Caco-2 (cell line): ENCODE results near the gene TWIST2. TPM values are rescaled to one million over a fixed set of nuclear protein-coding genes. Genes with fewer than 3 reads are reported as not detected.

Experiments used
- BruUV-seq: library from RNA; stranded (reverse); fragments of 400-500 nt; replicated peaks from 2 replicates; lab custom pipeline; 2021; lab: Mats Ljungman, UMichigan
- CTCF ChIA-PET: fragments of 300-600 bp; sonication (Branson Sonifier 250); formaldehyde crosslinking; loops from one replicate; lab custom pipeline; 2022; ENCODE audit warnings: antibody characterized with exemption; lab: Charles Lee
- POLR2A ChIA-PET: fragments of 300-600 bp; sonication (Branson Sonifier 250); formaldehyde crosslinking; loops from one replicate; lab custom pipeline; 2022; ENCODE audit warnings: antibody characterized with exemption; lab: Charles Lee
- DNase-seq, 2 experiments: peaks; one replicate each; pipeline versions ENCODE4 v3.0.0 to v3.0.0-alpha.2; 2020 to 2022
- H3K27me3 ChIP-seq: replicated peaks from 2 replicates; pipeline ENCODE4 v1.6.0; 2011; ENCODE audit warnings: low read length; ENCODE audit not compliant: control insufficient read depth, insufficient read depth
- H3K36me3 ChIP-seq: 2 replicates; pipeline ENCODE4 v1.5.1; 2011; ENCODE audit warnings: low read length; ENCODE audit not compliant: control insufficient read depth, insufficient read depth
- H3K4me1 ChIP-seq: fragments of 250-450 bp; sonication (Bioruptor Pico); 2 replicates; pipeline ENCODE4 v1.5.1; 2020; ENCODE audit warnings: mild to moderate bottlenecking
- H3K4me3 ChIP-seq: 2 replicates; pipeline ENCODE4 v1.5.1; 2011; ENCODE audit warnings: low read depth, mild to moderate bottlenecking, control low read depth, low read length
- H3K9me3 ChIP-seq: fragments of 250-450 bp; sonication (Bioruptor Pico); 2 replicates; pipeline ENCODE4 v1.5.1; 2020; ENCODE audit warnings: mild to moderate bottlenecking, moderate library complexity
- H3K27ac Mint-ChIP-seq: one replicate; pipeline ENCODE4 v1.8.0; 2022; ENCODE audit warnings: mixed read lengths; ENCODE audit not compliant: unreplicated experiment
- H3K27me3 Mint-ChIP-seq: one replicate; pipeline ENCODE4 v1.8.0; 2022; ENCODE audit warnings: mixed read lengths; ENCODE audit not compliant: insufficient read depth, unreplicated experiment
- H3K36me3 Mint-ChIP-seq: one replicate; pipeline ENCODE4 v1.8.0; 2022; ENCODE audit warnings: mild to moderate bottlenecking, mixed read lengths; ENCODE audit not compliant: insufficient read depth, unreplicated experiment
- H3K4me1 Mint-ChIP-seq: one replicate; pipeline ENCODE4 v1.8.0; 2022; ENCODE audit warnings: low read depth, mixed read lengths; ENCODE audit not compliant: unreplicated experiment
- H3K4me3 Mint-ChIP-seq: one replicate; pipeline ENCODE4 v1.8.0; 2022; ENCODE audit warnings: mild to moderate bottlenecking, moderate library complexity, mixed read lengths; ENCODE audit not compliant: unreplicated experiment
- H3K9me3 Mint-ChIP-seq: one replicate; pipeline ENCODE4 v1.8.0; 2022; ENCODE audit warnings: mixed read lengths; ENCODE audit not compliant: unreplicated experiment
- CTCF ChIP-seq, 2 experiments: fragments of 200-600 bp in 1 of 2; IDR thresholded peaks; 1 replicate in 1 of 2; 2 replicates in 1 of 2; pipeline versions ENCODE4 v1.5.1 to v1.8.0; 2011 to 2022; ENCODE audit warnings: antibody characterized with exemption in 1 of 2, control low read depth in 1 of 2, inconsistent platforms in 1 of 2, low read depth in 1 of 2, low read length in 1 of 2, mild to moderate bottlenecking in 1 of 2, moderate library complexity in 1 of 2; ENCODE audit not compliant: insufficient read depth in 1 of 2, severe bottlenecking in 1 of 2, unreplicated experiment in 1 of 2
- intact Hi-C: fragments of 100-400 bp; cut with micrococcal nuclease; formaldehyde crosslinking; loops from one replicate; pipeline ENCODE4 v1.10.0; 2022; ENCODE audit not compliant: unreplicated experiment
- total RNA-seq: library from RNA; stranded (reverse); gene quantifications from 2 replicates; pipeline ENCODE4 v1.2.3, GENCODE V29; 2022

The TWIST2 gene
- total RNA-seq, 1 experiment from 2014 or later: not detected

GRCh38 chr2:238930216-238930615 is 82.3 kb downstream of the TWIST2 start:
- ChIA-PET CTCF (no interaction called here), POLR2A (no interaction called here)
- intact Hi-C loops: no loop called here
- H3K9me3 ChIP-seq: no peaks in the 10 kb centered on the region
- Mint-ChIP-seq H3K27me3 (peaks cover 2% of the 10 kb centered on the region), H3K9me3 (peaks cover 11% of the 10 kb centered on the region), H3K36me3 (no peaks in the 10 kb centered on the region), H3K4me3 (no peak overlapping the region), H3K27ac (no peak overlapping the region), H3K4me1 (no peaks in the 10 kb centered on the region)
- no peak for TF ChIP-seq CTCF (IDR thresholded peaks at IDR 0.05; ENCODE audit: insufficient read depth in 1 of 2, low read depth in 1 of 2, low read length in 1 of 2, severe bottlenecking in 1 of 2, unreplicated experiment in 1 of 2)
- no peaks in the 10 kb centered on the region for H3K36me3 ChIP-seq
- H3K4me1 ChIP-seq: no peaks in the 10 kb centered on the region
- no peak overlapping the region for H3K4me3 ChIP-seq
- H3K27me3 ChIP-seq: no peaks in the 10 kb centered on the region
- no TSS peak for BruUV-seq
- DNase-seq: no peak

GRCh38 chr2:238936162-238937052 is 88.5 kb downstream of the TWIST2 start:
- CTCF ChIA-PET: no interaction called here
- no peaks in the 10 kb centered on the region for H3K36me3 Mint-ChIP-seq
- POLR2A ChIA-PET: no interaction called here
- BruUV-seq: no TSS peak
- H3K4me1 ChIP-seq: no peaks in the 10 kb centered on the region
- H3K27me3 ChIP-seq: no peaks in the 10 kb centered on the region
- peaks cover 2% of the 10 kb centered on the region for H3K27me3 Mint-ChIP-seq
- no peak overlapping the region for H3K4me3 ChIP-seq
- no peak overlapping the region for H3K27ac Mint-ChIP-seq
- peaks cover 11% of the 10 kb centered on the region for H3K9me3 Mint-ChIP-seq
- no peaks in the 10 kb centered on the region for H3K4me1 Mint-ChIP-seq
- no peak for TF ChIP-seq CTCF (IDR thresholded peaks at IDR 0.05; ENCODE audit: insufficient read depth in 1 of 2, low read depth in 1 of 2, low read length in 1 of 2, severe bottlenecking in 1 of 2, unreplicated experiment in 1 of 2)
- intact Hi-C loops: no loop called here
- no peaks in the 10 kb centered on the region for H3K36me3 ChIP-seq
- no peaks in the 10 kb centered on the region for H3K9me3 ChIP-seq
- H3K4me3 Mint-ChIP-seq: no peak overlapping the region
- DNase-seq: no peak

- DNase-seq: no peak
- Histone ChIP-seq H3K4me1 (no peaks in the 10 kb centered on the region), H3K9me3 (no peaks in the 10 kb centered on the region), H3K36me3 (no peaks in the 10 kb centered on the region), H3K4me3 (no peak overlapping the region), H3K27me3 (no peaks in the 10 kb centered on the region)
- CTCF ChIA-PET: no interaction called here
- peaks cover 11% of the 10 kb centered on the region for H3K9me3 Mint-ChIP-seq
- H3K36me3 Mint-ChIP-seq: no peaks in the 10 kb centered on the region
- intact Hi-C loops: no loop called here
- peaks cover 3% of the 10 kb centered on the region for H3K27me3 Mint-ChIP-seq
- H3K27ac Mint-ChIP-seq: no peak overlapping the region
- no peaks in the 10 kb centered on the region for H3K4me1 Mint-ChIP-seq
- no peak for TF ChIP-seq CTCF (IDR thresholded peaks at IDR 0.05; ENCODE audit: insufficient read depth in 1 of 2, low read depth in 1 of 2, low read length in 1 of 2, severe bottlenecking in 1 of 2, unreplicated experiment in 1 of 2)
- POLR2A ChIA-PET: no interaction called here
- no TSS peak for BruUV-seq
- no peak overlapping the region for H3K4me3 Mint-ChIP-seq
Measured at GRCh38 chr2:238938003-238938400, 90.1 kb downstream of the TWIST2 start.
